ENCODE results near the gene VPS39. TPM values are rescaled to one million over a fixed set of nuclear protein-coding genes. Genes with fewer than 3 reads are reported as not detected.

The VPS39 gene
- total and polyA plus RNA-seq, 2 donors (not counting 3 experiments of a cell fraction or from before 2014, with no cell fraction given): 56.5 to 56.7 TPM

- H3K36me3 ChIP-seq (ENCODE audit: control insufficient read depth in 2 of 2, extremely low read depth in 1 of 2, insufficient read depth in 2 of 2, low read length in 2 of 2): no peaks in the 10 kb centered on the region
- no peaks in the 10 kb centered on the region for H3K4me1 ChIP-seq (ENCODE audit: control insufficient read depth, extremely low read depth, insufficient read depth, low read length)
- H3K27ac ChIP-seq (ENCODE audit: insufficient read depth, low read depth, low read length): no peak overlapping the region
- peaks cover 4 to 8% of the 10 kb centered on the region in 2 experiments for H3K27me3 ChIP-seq (ENCODE audit: control insufficient read depth in 2 of 2, insufficient read depth in 2 of 2, low read length in 2 of 2)
- H3K9ac ChIP-seq (replicated peaks; ENCODE audit: extremely low read depth, insufficient read depth, low read length): no peak overlapping the region
- ChIA-PET CTCF (interaction anchor here (0.9 to 2.6 kb wide), 3 partner anchors 10 to 56 kb away, joined by 3 to 8 read pairs (median 3); no protein-coding TSS in a partner anchor), POLR2A (no interaction called here)
- no peak for FAIRE-seq
- no peaks in the 10 kb centered on the region for H3K9me1 ChIP-seq (replicated peaks; ENCODE audit: control insufficient read depth, extremely low read depth, insufficient read depth, low read length)
- H3K79me2 ChIP-seq (ENCODE audit: control insufficient read depth, insufficient read depth, low read length): no peaks in the 10 kb centered on the region
- intact Hi-C loops (cut with micrococcal nuclease) (no loop called here), dilution Hi-C loops (cut with MboI; ENCODE audit: extremely low pct_ligation_motif_present, low sequenced_read_pairs) (no loop called here)
- TF ChIP-seq POLR2AphosphoS5 (IDR thresholded peaks at IDR 0.05; ENCODE audit: insufficient read depth, low read depth, low read length) (no peak), FOS (IDR thresholded peaks at IDR 0.05; ENCODE audit: borderline replicate concordance, insufficient read depth, low read length) (no peak), POLR2A (IDR thresholded peaks at IDR 0.05; ENCODE audit: low read depth, low read length) (no peak), EZH2 (IDR thresholded peaks at IDR 0.05; ENCODE audit: borderline replicate concordance, low read depth, low read length, severe bottlenecking) (no peak), GATA2 (IDR thresholded peaks at IDR 0.05; ENCODE audit: insufficient read depth, insufficient read length, low read depth, low read length) (no peak), MYC (IDR thresholded peaks at IDR 0.05; ENCODE audit: low read depth, low read length) (no peak), JUN (IDR thresholded peaks at IDR 0.05; ENCODE audit: borderline replicate concordance, insufficient read depth, insufficient read length, low read depth) (no peak), MAX (IDR thresholded peaks at IDR 0.05; ENCODE audit: insufficient read depth, insufficient read length) (no peak)
- TF ChIP-seq, protein P1, sequence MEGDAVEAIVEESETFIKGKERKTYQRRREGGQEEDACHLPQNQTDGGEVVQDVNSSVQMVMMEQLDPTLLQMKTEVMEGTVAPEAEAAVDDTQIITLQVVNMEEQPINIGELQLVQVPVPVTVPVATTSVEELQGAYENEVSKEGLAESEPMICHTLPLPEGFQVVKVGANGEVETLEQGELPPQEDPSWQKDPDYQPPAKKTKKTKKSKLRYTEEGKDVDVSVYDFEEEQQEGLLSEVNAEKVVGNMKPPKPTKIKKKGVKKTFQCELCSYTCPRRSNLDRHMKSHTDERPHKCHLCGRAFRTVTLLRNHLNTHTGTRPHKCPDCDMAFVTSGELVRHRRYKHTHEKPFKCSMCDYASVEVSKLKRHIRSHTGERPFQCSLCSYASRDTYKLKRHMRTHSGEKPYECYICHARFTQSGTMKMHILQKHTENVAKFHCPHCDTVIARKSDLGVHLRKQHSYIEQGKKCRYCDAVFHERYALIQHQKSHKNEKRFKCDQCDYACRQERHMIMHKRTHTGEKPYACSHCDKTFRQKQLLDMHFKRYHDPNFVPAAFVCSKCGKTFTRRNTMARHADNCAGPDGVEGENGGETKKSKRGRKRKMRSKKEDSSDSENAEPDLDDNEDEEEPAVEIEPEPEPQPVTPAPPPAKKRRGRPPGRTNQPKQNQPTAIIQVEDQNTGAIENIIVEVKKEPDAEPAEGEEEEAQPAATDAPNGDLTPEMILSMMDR (IDR thresholded peaks at IDR 0.05; ENCODE audit: extremely low read depth in 1 of 2, insufficient read depth in 1 of 2, low read depth in 1 of 2, low read length in 2 of 2): no peak
- DNase-seq (ENCODE audit: low read depth, low spot score): no peak
- no peak overlapping the region for H3K4me2 ChIP-seq (ENCODE audit: insufficient read depth, low read length)
- H2AFZ ChIP-seq (ENCODE audit: low read depth, low read length): no peak overlapping the region
- no peaks in the 10 kb centered on the region for H4K20me1 ChIP-seq (replicated peaks; ENCODE audit: control insufficient read depth, extremely low read depth, insufficient read depth, low read length)
- no peak overlapping the region for H3K4me3 ChIP-seq (replicated peaks in 1 of 3; ENCODE audit: insufficient read depth in 1 of 3, low read depth in 1 of 3, low read length in 3 of 3)
- H3K9me3 ChIP-seq (replicated peaks; ENCODE audit: control insufficient read depth, insufficient read depth, low read length): no peaks in the 10 kb centered on the region
- no TSS peak for BruUV-seq (replicated peaks)
These were observed 67.6 kb downstream of the VPS39 start for GRCh38 chr15:42140383-42141070.
